Suprapubic skin (tissue), 4 donors: Measurements from ENCODE around the gene DLG1. TPM values are rescaled to one million over a fixed set of nuclear protein-coding genes. Genes with fewer than 3 reads are reported as not detected.

Experiments
- DNase-seq, 2 donors: peaks; one replicate each; pipeline ENCODE4 v3.0.0-alpha.2; 2019; ENCODE audit warnings: low spot score in 2 of 2
- H3K27ac ChIP-seq: fragments of 200-600 bp; sonication (generic); one replicate; pipeline ENCODE4 v1.5.1; 2019
- H3K27me3 ChIP-seq: fragments of 200-600 bp; sonication (generic); one replicate; pipeline ENCODE4 v1.5.1; 2019
- H3K36me3 ChIP-seq: fragments of 200-600 bp; sonication (generic); one replicate; pipeline ENCODE4 v1.5.1; 2019
- H3K4me1 ChIP-seq: fragments of 200-600 bp; sonication (generic); one replicate; pipeline ENCODE4 v1.5.1; 2019
- H3K4me3 ChIP-seq: fragments of 200-600 bp; sonication (generic); one replicate; pipeline ENCODE4 v1.5.1; 2019; ENCODE audit warnings: mild to moderate bottlenecking
- H3K9me3 ChIP-seq: fragments of 200-600 bp; sonication (generic); one replicate; pipeline ENCODE4 v1.5.1; 2019
- CTCF ChIP-seq, 2 donors: fragments of 200-600 bp in 1 of 2; fragments of 450-650 bp in 1 of 2; sonication (generic) in 1 of 2; IDR thresholded peaks; one replicate each; pipeline ENCODE4 v1.5.1; 2016 to 2019; ENCODE audit warnings: antibody characterized with exemption in 2 of 2, mild to moderate bottlenecking in 1 of 2, moderate library complexity in 1 of 2
- EP300 ChIP-seq: sonication (generic); formaldehyde crosslinking; IDR thresholded peaks from one replicate; pipeline ENCODE4 v1.6.1; 2017; ENCODE audit warnings: antibody characterized with exemption
- POLR2A ChIP-seq, 2 donors: fragments of 450-650 bp; IDR thresholded peaks; one replicate each; pipeline ENCODE4 v1.6.1; 2017; ENCODE audit warnings: antibody characterized with exemption in 2 of 2, mild to moderate bottlenecking in 2 of 2, moderate library complexity in 2 of 2
- POLR2AphosphoS5 ChIP-seq, 3 donors: sonication (generic); formaldehyde crosslinking; IDR thresholded peaks; one replicate each; pipeline ENCODE4 v1.6.1; 2017; ENCODE audit warnings: antibody characterized with exemption in 3 of 3
- WGBS: methylation state at CpG from one replicate; pipeline ENCODE4 v1.1.5; 2018; 5-methylcytosine and 5-hydroxymethylcytosine counted together
- total RNA-seq, 4 donors: library from RNA; depleted of rRNA; stranded (reverse); fragments of >200 nt; gene quantifications; one replicate each; pipeline ENCODE4 v1.1.0, GENCODE V29; 2016

The DLG1 gene
- total RNA-seq, 4 donors from 2014 or later: 86.2 to 140 (median 103) TPM

GRCh38 chr3:197244751-197245150 lies 53.7 kb downstream of the DLG1 start:
- TF ChIP-seq POLR2AphosphoS5 (IDR thresholded peaks at IDR 0.05) (no peak), CTCF (IDR thresholded peaks at IDR 0.05) (no peak), EP300 (no peak), POLR2A (IDR thresholded peaks at IDR 0.05) (no peak)
- Histone ChIP-seq H3K36me3 (peaks cover 16% of the 10 kb centered on the region), H3K27ac (no peak overlapping the region), H3K9me3 (peaks cover 28% of the 10 kb centered on the region), H3K4me3 (no peak overlapping the region), H3K27me3 (no peaks in the 10 kb centered on the region), H3K4me1 (no peaks in the 10 kb centered on the region)
- WGBS: 88% methylated on average over 3 of the region's 3 CpGs
- DNase-seq: no peak

- Histone ChIP-seq H3K27ac (no peak overlapping the region), H3K4me1 (peaks cover 5% of the 10 kb centered on the region), H3K27me3 (no peaks in the 10 kb centered on the region), H3K4me3 (no peak overlapping the region), H3K9me3 (peaks cover 15% of the 10 kb centered on the region), H3K36me3 (peaks cover 16% of the 10 kb centered on the region)
- WGBS: 82% methylated on average over 7 of the region's 7 CpGs
- TF ChIP-seq POLR2A (IDR thresholded peaks at IDR 0.05) (no peak), POLR2AphosphoS5 (IDR thresholded peaks at IDR 0.05) (no peak), CTCF (IDR thresholded peaks at IDR 0.05) (no peak), EP300 (no peak)
- DNase-seq: no peak
Observed at GRCh38 chr3:197242784-197243432, 55.5 kb downstream of the DLG1 start.

GRCh38 chr3:197241173-197241572 lies 57.2 kb downstream of the DLG1 start:
- Histone ChIP-seq H3K27me3 (no peaks in the 10 kb centered on the region), H3K4me3 (no peak overlapping the region), H3K9me3 (peaks cover 15% of the 10 kb centered on the region), H3K4me1 (peaks cover 5% of the 10 kb centered on the region), H3K27ac (no peak overlapping the region), H3K36me3 (peaks cover 16% of the 10 kb centered on the region)
- no peak for TF ChIP-seq EP300
- no peak for TF ChIP-seq CTCF (IDR thresholded peaks at IDR 0.05)
- no peak for TF ChIP-seq POLR2A (IDR thresholded peaks at IDR 0.05)
- TF ChIP-seq POLR2AphosphoS5 (IDR thresholded peaks at IDR 0.05): no peak
- no peak for DNase-seq
- WGBS: 95% methylated on average over 2 of the region's 2 CpGs

- 83% methylated on average over 1 of the region's 1 CpG for WGBS
- TF ChIP-seq EP300: no peak
- no peak for TF ChIP-seq CTCF (IDR thresholded peaks at IDR 0.05)
- no peak for TF ChIP-seq POLR2AphosphoS5 (IDR thresholded peaks at IDR 0.05)
- TF ChIP-seq POLR2A (IDR thresholded peaks at IDR 0.05): no peak
- no peaks in the 10 kb centered on the region for H3K27me3 ChIP-seq
- H3K4me3 ChIP-seq: no peak overlapping the region
- H3K36me3 ChIP-seq: peaks cover 17% of the 10 kb centered on the region
- peaks cover 15% of the 10 kb centered on the region for H3K9me3 ChIP-seq
- peaks cover 5% of the 10 kb centered on the region for H3K4me1 ChIP-seq
- no peak overlapping the region for H3K27ac ChIP-seq
- DNase-seq: no peak
Observed at GRCh38 chr3:197239857-197240256, 58.6 kb downstream of the DLG1 start.

- Histone ChIP-seq H3K27ac (no peak overlapping the region), H3K4me1 (peaks cover 5% of the 10 kb centered on the region), H3K36me3 (peaks cover 7% of the 10 kb centered on the region), H3K27me3 (no peaks in the 10 kb centered on the region), H3K4me3 (no peak overlapping the region), H3K9me3 (peaks cover 8% of the 10 kb centered on the region)
- DNase-seq: no peak
- TF ChIP-seq POLR2A (IDR thresholded peaks at IDR 0.05) (no peak), EP300 (no peak), POLR2AphosphoS5 (IDR thresholded peaks at IDR 0.05) (no peak), CTCF (IDR thresholded peaks at IDR 0.05) (no peak)
- 77% methylated on average over 1 of the region's 1 CpG for WGBS
Observed at GRCh38 chr3:197238842-197239241, 59.6 kb downstream of the DLG1 start.
